CD4-positive, alpha-beta T cell treated with Interleukin-12 subunit alpha and Interleukin-12 subunit beta, for 1 hour (primary cell): ENCODE data around the gene ARHGEF17.

Experiments
- DNase-seq: peaks from one replicate; pipeline ENCODE4 v3.0.0-alpha.2; 2020

Gene ARHGEF17

DNA sequence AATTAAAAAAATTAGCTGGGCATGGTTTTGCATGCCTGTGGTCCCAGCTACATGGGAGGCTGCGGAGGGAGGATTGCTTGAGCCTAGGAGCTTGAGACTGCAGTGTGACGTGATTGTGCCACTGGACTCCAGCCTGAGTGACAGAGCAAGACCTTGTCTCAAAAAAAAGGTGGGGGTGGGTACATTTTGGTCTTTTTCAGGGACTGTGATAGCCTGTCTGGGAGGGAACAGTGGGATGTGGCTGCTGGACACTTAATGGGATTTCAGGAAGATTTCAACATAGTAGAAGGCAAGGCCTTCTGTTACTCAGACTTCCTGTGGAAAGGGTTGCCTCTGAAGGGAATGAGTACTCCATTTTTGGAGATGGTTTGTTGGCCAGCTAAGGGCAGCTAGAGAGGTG, 108.7 kb downstream of the ARHGEF17 start:
- DNase-seq, result no peak
